A549 (cell line): ENCODE results near the gene IGFBP2. TPM values are rescaled to one million over a fixed set of nuclear protein-coding genes. Genes with fewer than 3 reads are reported as not detected.

Source experiments
- ATAC-seq, 2 experiments: fragments of 200-7000 bp in 1 of 2; fragments of >200 bp in 1 of 2; cut with Nextera tagmentation in 1 of 2; cut with Tn5 transposase in 1 of 2; 3 replicates each; pipeline versions ENCODE4 v1.8.0 to v1.9.1; 2018 to 2020; ENCODE audit warnings: mild to moderate bottlenecking in 1 of 2, moderate library complexity in 1 of 2
- CTCF ChIA-PET: fragments of 300-600 bp; sonication (Branson Sonifier 250); formaldehyde crosslinking; extraction: SDS; loops from one replicate; lab custom pipeline; 2021; ENCODE audit warnings: antibody characterized with exemption, inconsistent platforms; lab: Yijun Ruan, JAX
- POLR2A ChIA-PET: fragments of 350-600 bp; formaldehyde crosslinking; extraction: SDS; loops from one replicate; lab custom pipeline; 2021; ENCODE audit warnings: antibody characterized with exemption, inconsistent platforms; lab: Yijun Ruan, JAX
- DNase-seq, 2 experiments: peaks; one replicate each; pipeline versions ENCODE4 v3.0.0 to v3.0.0-alpha.2; 2011 to 2016; ENCODE audit warnings: low read depth in 1 of 2, low spot score in 1 of 2
- FAIRE-seq: peaks from 2 replicates; lab custom pipeline; 2011; peaks lifted over from hg19 to GRCh38; lab: Jason Lieb, UNC
- H3K27ac ChIP-seq, 2 experiments: fragments of >200 bp; sonication (Bioruptor Twin); formaldehyde crosslinking; 3 replicates each; pipeline ENCODE4 v1.5.1; 2016 to 2017
- H3K4me1 ChIP-seq: fragments of >200 bp; sonication (Bioruptor Twin); formaldehyde crosslinking; 3 replicates; pipeline ENCODE4 v1.6.1; 2016
- H3K4me2 ChIP-seq: fragments of >200 bp; sonication (Bioruptor Twin); formaldehyde crosslinking; 3 replicates; pipeline ENCODE4 v1.6.1; 2016
- H3K4me3 ChIP-seq: fragments of >200 bp; sonication (Bioruptor Twin); formaldehyde crosslinking; 3 replicates; pipeline ENCODE4 v1.5.1; 2016
- H3K9me3 ChIP-seq: fragments of >200 bp; sonication (Bioruptor Twin); formaldehyde crosslinking; 3 replicates; pipeline ENCODE4 v1.6.1; 2016
- BHLHE40 ChIP-seq: IDR thresholded peaks from 2 replicates; pipeline ENCODE4 v1.6.1; 2012; ENCODE audit warnings: low read depth, low read length, inconsistent platforms
- CBX2 ChIP-seq: fragments of 200-600 bp; sonication (generic); IDR thresholded peaks from 2 replicates; pipeline ENCODE4 v1.6.1; 2016; ENCODE audit warnings: low read depth, mild to moderate bottlenecking, borderline replicate concordance
- CBX8 ChIP-seq: fragments of 200-600 bp; sonication (generic); IDR thresholded peaks from 2 replicates; pipeline ENCODE4 v1.6.1; 2016
- EHMT2 ChIP-seq: fragments of 200-600 bp; sonication (generic); IDR thresholded peaks from 2 replicates; pipeline ENCODE4 v1.6.1; 2016; ENCODE audit warnings: antibody characterized with exemption, low read depth, mild to moderate bottlenecking, moderate library complexity
- ESRRA ChIP-seq: fragments of 150-350 bp; IDR thresholded peaks from 2 replicates; pipeline ENCODE4 v1.6.1; 2014; ENCODE audit warnings: mild to moderate bottlenecking, low read length, borderline replicate concordance
- HES2 ChIP-seq: fragments of >200 bp; sonication (Bioruptor Twin); formaldehyde crosslinking; IDR thresholded peaks from 2 replicates; pipeline ENCODE4 v1.6.1; 2016
- HOXB13 ChIP-seq: fragments of 250-450 bp; sonication (Bioruptor Pico); IDR thresholded peaks from 2 replicates; pipeline ENCODE4 v1.5.0; 2020; ENCODE audit warnings: low read depth, mild to moderate bottlenecking, moderate library complexity
- JUNB ChIP-seq: fragments of >200 bp; sonication (Bioruptor Twin); formaldehyde crosslinking; IDR thresholded peaks from 2 replicates; pipeline ENCODE4 v1.6.1; 2016
- KDM5A ChIP-seq: fragments of 200-600 bp; sonication (generic); IDR thresholded peaks from 2 replicates; pipeline ENCODE4 v1.6.1; 2016; ENCODE audit warnings: antibody characterized with exemption, mild to moderate bottlenecking
- MAFK ChIP-seq: fragments of 450-650 bp; IDR thresholded peaks from 2 replicates; pipeline ENCODE4 v1.6.1; 2014; ENCODE audit not compliant: partially characterized antibody
- MAX ChIP-seq: IDR thresholded peaks from 2 replicates; pipeline ENCODE4 v1.6.1; 2012
- MAZ ChIP-seq: fragments of 150-350 bp; IDR thresholded peaks from 2 replicates; pipeline ENCODE4 v1.6.1; 2014; ENCODE audit warnings: antibody characterized with exemption, low read depth, low read length, borderline replicate concordance
- MYC ChIP-seq: IDR thresholded peaks from 2 replicates; pipeline ENCODE4 v1.6.1; 2012; ENCODE audit warnings: mild to moderate bottlenecking, inconsistent platforms, low read length, improper control_type of control experiment, borderline replicate concordance
- NFE2L2 ChIP-seq: fragments of 150-350 bp; conservative IDR thresholded peaks from 2 replicates; pipeline ENCODE4 v1.6.1; 2014; ENCODE audit warnings: low read length
- NPAS2 ChIP-seq: fragments of 250-450 bp; sonication (Bioruptor Pico); IDR thresholded peaks from 2 replicates; pipeline ENCODE4 v1.8.0; 2022; ENCODE audit warnings: mild to moderate bottlenecking, moderate library complexity, borderline replicate concordance
- NR3C1 ChIP-seq: fragments of >200 bp; sonication (Bioruptor Twin); formaldehyde crosslinking; IDR thresholded peaks from 3 replicates; pipeline ENCODE4 v1.6.1; 2017
- PBX3 ChIP-seq: IDR thresholded peaks from 2 replicates; pipeline ENCODE4 v1.6.1; 2012
- POLR2A ChIP-seq: IDR thresholded peaks from 2 replicates; pipeline ENCODE4 v1.6.1; 2012; ENCODE audit warnings: mild to moderate bottlenecking, low read length
- POLR2AphosphoS2 ChIP-seq: conservative IDR thresholded peaks from 2 replicates; pipeline ENCODE4 v1.6.1; 2012; ENCODE audit warnings: low read length, improper control_type of control experiment, inconsistent platforms
- REST ChIP-seq: fragments of 200-600 bp; sonication (generic); IDR thresholded peaks from 2 replicates; pipeline ENCODE4 v1.6.1; 2016; ENCODE audit warnings: antibody characterized with exemption, mild to moderate bottlenecking, moderate library complexity
- RNF2 ChIP-seq: fragments of 200-600 bp; sonication (generic); IDR thresholded peaks from 2 replicates; pipeline ENCODE4 v1.6.1; 2016; ENCODE audit warnings: low read depth, mild to moderate bottlenecking, antibody characterized with exemption, moderate library complexity, borderline replicate concordance
- SMC3 ChIP-seq: fragments of >200 bp; sonication (Bioruptor Twin); formaldehyde crosslinking; IDR thresholded peaks from 3 replicates; pipeline ENCODE4 v1.6.1; 2018; ENCODE audit warnings: inconsistent platforms
- TFCP2L1 ChIP-seq: fragments of 250-450 bp; sonication (Bioruptor Pico); IDR thresholded peaks from 2 replicates; pipeline ENCODE4 v1.5.0; 2021; ENCODE audit warnings: mild to moderate bottlenecking
- USF2 ChIP-seq: fragments of 450-650 bp; IDR thresholded peaks from 2 replicates; pipeline ENCODE4 v1.6.1; 2014; ENCODE audit warnings: antibody characterized with exemption
- ZC3H11A ChIP-seq: fragments of 450-650 bp; IDR thresholded peaks from 2 replicates; pipeline ENCODE4 v1.6.1; 2014; ENCODE audit warnings: antibody characterized with exemption, mild to moderate bottlenecking
- WGBS: methylation state at CpG from one replicate; pipeline ENCODE4 v1.1.6; 2017; ENCODE audit errors: missing lambda C conversion rate; 5-methylcytosine and 5-hydroxymethylcytosine counted together
- polyA plus RNA-seq, 4 experiments: library from polyadenylated mRNA; depleted of rRNA in 3 of 4; stranded (reverse); fragments of >200 nt; fragmentation: RNase III in 1 of 4; extraction: RNeasy Plus Mini Kit Qiagen cat#74134 plus additional on column Dnase treatment in 1 of 4; gene quantifications; 2 replicates in 3 of 4; 3 replicates in 1 of 4; pipeline ENCODE4 v1.2.3, GENCODE V29; 2011 to 2017

IGFBP2 gene
- polyA plus RNA-seq, 2 of the 4 experiments (the other 2 are of a cell fraction) = 26.1 to 34.9 TPM

GRCh38 chr2:216622526-216622925, 10.7 kb upstream of the IGFBP2 start:
- WGBS = 45% methylated on average over 4 of the region's 4 CpGs
- ChIA-PET POLR2A (no interaction called here), CTCF (no interaction called here)
- H3K4me1 ChIP-seq = no peaks in the 10 kb centered on the region; the same call in 2 of the 3 replicates
- H3K9me3 ChIP-seq = no peaks in the 10 kb centered on the region
- no peak for TF ChIP-seq BHLHE40
- no peak for TF ChIP-seq TFCP2L1 (CRISPR knock-in tag)
- no peak for TF ChIP-seq RNF2
- no peak for TF ChIP-seq NPAS2 (CRISPR knock-in tag)
- no peak for TF ChIP-seq JUNB
- no peak for TF ChIP-seq KDM5A
- TF ChIP-seq USF2 = no peak
- no peak for TF ChIP-seq PBX3
- TF ChIP-seq CBX8 = no peak
- no peak for TF ChIP-seq REST
- TF ChIP-seq NR3C1 = no peak
- TF ChIP-seq EHMT2 = no peak
- TF ChIP-seq MAX = no peak
- TF ChIP-seq POLR2A = no peak
- TF ChIP-seq, all 56 proteins: peak for 0
- Histone ChIP-seq H3K27ac (no peak overlapping the region), H3K4me3 (no peak overlapping the region), H3K4me2 (no peak overlapping the region)
- no peak for ATAC-seq
- DNase-seq = no peak
- no peak for FAIRE-seq

GRCh38 chr2:216624251-216624650, 9.0 kb upstream of the IGFBP2 start:
- H3K4me3 ChIP-seq = no peak overlapping the region

More at GRCh38 chr2:216624251-216624650, 9.0 kb upstream of the IGFBP2 start:
- FAIRE-seq (no peak), DNase-seq (no peak), ATAC-seq (no peak)
- H3K4me2 ChIP-seq = no peak overlapping the region
- H3K9me3 ChIP-seq = no peaks in the 10 kb centered on the region
- no peak for TF ChIP-seq SMC3
- TF ChIP-seq NFE2L2 = no peak
- no peak for TF ChIP-seq HOXB13 (CRISPR knock-in tag)
- no peak for TF ChIP-seq CBX2
- TF ChIP-seq ESRRA = no peak
- no peak for TF ChIP-seq MAZ
- no peak for TF ChIP-seq MYC
- no peak for TF ChIP-seq TFCP2L1 (CRISPR knock-in tag)
- no peak for TF ChIP-seq BHLHE40
- TF ChIP-seq ZC3H11A = no peak
- no peak for TF ChIP-seq MAFK
- TF ChIP-seq POLR2AphosphoS2 = no peak
- TF ChIP-seq HES2 = no peak
- TF ChIP-seq PBX3 = no peak
- CTCF ChIA-PET = interaction anchor here (1.1 kb wide), 2 partner anchors 43 to 108 kb away, joined by 3 to 4 read pairs; no protein-coding TSS in a partner anchor
- POLR2A ChIA-PET = no interaction called here
- H3K4me1 ChIP-seq = no peaks in the 10 kb centered on the region; the same call in 2 of the 3 replicates
- 72% methylated on average over 2 of the region's 2 CpGs for WGBS
- H3K27ac ChIP-seq = no peak overlapping the region
